Stomach smooth muscle (tissue), 2 donors: Measurements from ENCODE around the gene SPRTN.

Experiments
- H3K27ac ChIP-seq: one replicate; pipeline ENCODE4 v1.7.0; 2013; ENCODE audit warnings: mild to moderate bottlenecking, low read length, inconsistent platforms
- H3K27me3 ChIP-seq, 2 donors: one replicate each; pipeline ENCODE4 v1.7.0; 2013; ENCODE audit warnings: low read length in 2 of 2; ENCODE audit not compliant: insufficient read depth in 2 of 2, control insufficient read depth in 1 of 2
- H3K36me3 ChIP-seq, 2 donors: one replicate each; pipeline ENCODE4 v1.7.0; 2013; ENCODE audit warnings: low read length in 2 of 2; ENCODE audit not compliant: control insufficient read depth in 2 of 2, insufficient read depth in 2 of 2
- H3K4me1 ChIP-seq: one replicate; pipeline ENCODE4 v1.7.0; 2013; ENCODE audit warnings: low read length; ENCODE audit not compliant: control insufficient read depth, insufficient read depth
- H3K4me3 ChIP-seq, 2 donors: one replicate each; pipeline ENCODE4 v1.7.0; 2013; ENCODE audit warnings: low read length in 2 of 2
- H3K9ac ChIP-seq, 2 donors: one replicate each; pipeline ENCODE4 v1.7.0; 2013; ENCODE audit warnings: low read length in 2 of 2, mild to moderate bottlenecking in 1 of 2
- H3K9me3 ChIP-seq, 2 donors: one replicate each; pipeline ENCODE4 v1.7.0; 2013; ENCODE audit warnings: low read length in 2 of 2; ENCODE audit not compliant: control insufficient read depth in 2 of 2
- donor health status: healthy.
- donor health status: Pancreatic carcinoma.

The SPRTN gene

DNA sequence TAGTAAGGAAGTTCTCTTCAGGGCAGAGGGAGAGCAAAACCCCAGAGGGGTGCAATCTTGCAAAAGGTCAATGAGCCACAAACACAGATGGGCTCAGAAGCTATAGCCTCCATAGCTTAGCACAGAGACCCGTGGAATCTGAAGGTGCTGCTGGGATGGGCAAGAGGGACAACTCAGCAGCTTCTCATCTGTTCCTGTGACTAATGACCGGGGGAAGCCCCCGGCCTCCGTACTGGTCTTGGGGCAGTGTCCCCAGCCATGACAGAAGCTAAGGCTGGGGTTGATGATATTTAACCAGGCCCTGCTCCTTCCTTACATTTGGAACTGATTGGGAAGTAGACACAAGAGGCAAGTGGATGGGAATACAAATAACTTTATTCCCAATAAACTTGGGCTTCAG, 19.5 kb upstream of the SPRTN start:
- Histone ChIP-seq H3K27me3 (no peaks in the 10 kb centered on the region), H3K4me3 (no peak overlapping the region), H3K4me1 (no peaks in the 10 kb centered on the region), H3K27ac (no peak overlapping the region), H3K9me3 (no peaks in the 10 kb centered on the region), H3K36me3 (no peaks in the 10 kb centered on the region), H3K9ac (no peak overlapping the region)

DNA sequence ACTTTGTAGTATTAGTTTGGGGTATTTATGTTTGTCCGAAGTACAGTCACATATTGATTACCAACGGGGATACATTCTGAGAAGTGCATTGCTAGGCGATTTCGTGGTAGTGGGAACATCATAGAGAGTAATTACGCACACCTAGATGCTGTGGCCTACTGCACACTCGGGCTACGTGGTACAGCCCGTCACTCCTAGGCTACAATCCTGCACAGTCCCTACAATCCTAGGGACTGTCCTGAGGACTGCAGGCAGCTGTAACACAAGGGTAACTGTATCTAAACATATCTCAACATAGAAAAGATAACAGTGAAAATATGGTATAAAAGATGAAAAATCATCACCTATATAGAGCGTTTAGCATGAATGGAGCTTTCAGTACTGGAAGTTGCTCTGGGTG, 19.0 kb upstream of the SPRTN start:
- Histone ChIP-seq H3K27ac (no peak overlapping the region), H3K27me3 (no peaks in the 10 kb centered on the region), H3K4me1 (no peaks in the 10 kb centered on the region)

GRCh38 chr1:231322880-231323530, 15.1 kb upstream of the SPRTN start:
- H3K9ac ChIP-seq: no peak overlapping the region
- no peaks in the 10 kb centered on the region for H3K4me1 ChIP-seq
- H3K36me3 ChIP-seq: no peaks in the 10 kb centered on the region
- no peak overlapping the region for H3K27ac ChIP-seq
- no peak overlapping the region for H3K4me3 ChIP-seq
- H3K27me3 ChIP-seq: no peaks in the 10 kb centered on the region
- no peaks in the 10 kb centered on the region for H3K9me3 ChIP-seq

More for the DNA sequence above, 19.0 kb upstream of the SPRTN start:
- Histone ChIP-seq H3K9me3 (no peaks in the 10 kb centered on the region), H3K36me3 (no peaks in the 10 kb centered on the region), H3K9ac (no peak overlapping the region), H3K4me3 (no peak overlapping the region)

GRCh38 chr1:231324660-231325059, 13.4 kb upstream of the SPRTN start:
- Histone ChIP-seq H3K27me3 (no peaks in the 10 kb centered on the region), H3K27ac (no peak overlapping the region), H3K9ac (no peak overlapping the region), H3K9me3 (no peaks in the 10 kb centered on the region), H3K4me1 (no peaks in the 10 kb centered on the region), H3K4me3 (no peak overlapping the region), H3K36me3 (no peaks in the 10 kb centered on the region)

- H3K4me3 ChIP-seq: no peak overlapping the region
- no peak overlapping the region for H3K9ac ChIP-seq
- H3K27ac ChIP-seq: no peak overlapping the region
- no peaks in the 10 kb centered on the region for H3K27me3 ChIP-seq
- H3K4me1 ChIP-seq: no peaks in the 10 kb centered on the region
- H3K36me3 ChIP-seq: no peaks in the 10 kb centered on the region
- H3K9me3 ChIP-seq: no peaks in the 10 kb centered on the region
Measured at GRCh38 chr1:231326248-231326647, 11.8 kb upstream of the SPRTN start.

DNA sequence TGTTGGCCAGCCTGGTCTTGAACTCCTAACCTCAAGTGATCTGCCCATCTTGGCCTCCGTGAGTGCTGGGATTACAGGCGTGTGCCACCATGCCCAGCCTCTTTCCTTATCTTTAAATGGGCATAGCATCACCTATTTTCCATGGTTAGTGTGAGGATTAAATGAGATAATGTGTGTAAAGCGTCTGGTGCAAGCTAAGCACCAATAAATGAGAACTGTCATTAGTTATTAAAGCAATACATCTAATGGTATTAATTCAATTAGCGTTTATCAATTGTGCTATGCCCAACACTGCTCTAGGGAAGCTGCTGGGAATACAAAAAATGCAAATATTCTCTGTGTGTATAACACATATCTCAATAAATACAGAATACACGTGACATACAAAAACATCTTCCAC, 10.5 kb upstream of the SPRTN start:
- Histone ChIP-seq H3K9ac (no peak overlapping the region), H3K27me3 (no peaks in the 10 kb centered on the region), H3K36me3 (no peaks in the 10 kb centered on the region), H3K27ac (no peak overlapping the region), H3K9me3 (no peaks in the 10 kb centered on the region), H3K4me1 (no peaks in the 10 kb centered on the region), H3K4me3 (no peak overlapping the region)

- no peaks in the 10 kb centered on the region for H3K36me3 ChIP-seq
- H3K27ac ChIP-seq: no peak overlapping the region
- H3K27me3 ChIP-seq: no peaks in the 10 kb centered on the region
Measured at GRCh38 chr1:231329483-231329882, 8.6 kb upstream of the SPRTN start.

GRCh38 chr1:231332761-231333160, 5.3 kb upstream of the SPRTN start:
- Histone ChIP-seq H3K4me1 (peaks cover 23% of the 10 kb centered on the region), H3K27ac (no peak overlapping the region), H3K9me3 (no peaks in the 10 kb centered on the region), H3K27me3 (no peaks in the 10 kb centered on the region), H3K36me3 (no peaks in the 10 kb centered on the region), H3K4me3 (no peak overlapping the region), H3K9ac (no peak overlapping the region)

More at GRCh38 chr1:231329483-231329882, 8.6 kb upstream of the SPRTN start:
- Histone ChIP-seq H3K4me3 (no peak overlapping the region), H3K9ac (no peak overlapping the region), H3K4me1 (peaks cover 3% of the 10 kb centered on the region), H3K9me3 (no peaks in the 10 kb centered on the region)

DNA sequence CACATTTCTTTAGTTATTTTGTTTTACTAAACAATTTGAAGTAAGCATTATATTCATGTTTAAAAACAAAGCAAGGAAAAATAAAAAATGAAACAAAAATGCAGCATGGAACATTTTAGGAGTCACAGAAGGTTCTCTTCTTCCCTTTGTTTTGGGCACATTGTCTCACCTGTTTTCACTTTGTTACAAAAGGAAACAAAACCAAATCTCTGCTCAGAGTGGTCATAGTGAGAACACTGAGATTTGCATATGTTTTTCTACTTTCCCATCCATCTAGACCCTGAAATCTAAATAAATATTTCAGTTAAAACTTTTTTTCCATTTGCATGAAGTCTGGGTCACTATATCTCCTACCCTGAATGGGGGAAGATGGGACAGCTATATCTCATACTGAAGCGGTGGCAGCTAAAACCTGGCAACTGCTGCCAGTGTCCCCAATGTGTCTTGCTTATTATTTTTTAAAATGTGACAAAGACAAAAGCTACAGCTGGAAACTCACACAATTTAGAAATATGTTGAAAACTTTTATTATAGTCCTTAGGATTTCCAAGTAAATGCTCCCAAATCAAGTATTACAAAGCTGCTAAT, 3.9 kb upstream of the SPRTN start:
- Histone ChIP-seq H3K9me3 (no peaks in the 10 kb centered on the region), H3K36me3 (no peaks in the 10 kb centered on the region), H3K9ac (no peak overlapping the region), H3K4me3 (peak overlapping the region; percentile 38 to 54), H3K4me1 (peaks cover 25% of the 10 kb centered on the region), H3K27ac (no peak overlapping the region), H3K27me3 (no peaks in the 10 kb centered on the region)

GRCh38 chr1:231334952-231335351, 3.1 kb upstream of the SPRTN start:
- Histone ChIP-seq H3K9ac (no peak overlapping the region), H3K4me3 (peak overlapping the region; percentile 36 to 54), H3K4me1 (peaks cover 30% of the 10 kb centered on the region), H3K27ac (no peak overlapping the region), H3K27me3 (no peaks in the 10 kb centered on the region), H3K9me3 (no peaks in the 10 kb centered on the region), H3K36me3 (no peaks in the 10 kb centered on the region)
